ENCODE measurements around the gene FOXP1. TPM values are rescaled to one million over a fixed set of nuclear protein-coding genes. Genes with fewer than 3 reads are reported as not detected.

FOXP1 gene
- total and polyA plus RNA-seq, 8 donors: 13.4 to 74.1 (median 44.1) TPM

- Histone ChIP-seq H3K4me1 (peaks cover 0 to 6% (median 0%) of the 10 kb centered on the region in 3 donors), H3K27me3 (no peaks in the 10 kb centered on the region), H3K9me3 (no peaks in the 10 kb centered on the region), H3K4me3 (no peak overlapping the region), H3K36me3 (no peaks in the 10 kb centered on the region), H3K27ac (no peak overlapping the region)
- DNase-seq (no peak), FAIRE-seq (no peak), ATAC-seq (peak in 1 of 4 donors; percentile 37)
- intact Hi-C loops (cut with DNase I): no loop called here
- no peak for TF ChIP-seq CTCF (IDR thresholded peaks at IDR 0.05)
- 89 to 90% methylated on average over 11 of the region's 11 CpGs for WGBS, 2 donors
These were observed 211.2 kb downstream of the FOXP1 start for GRCh38 chr3:71372241-71372768.

GRCh38 chr3:71371282-71371681, 212.2 kb downstream of the FOXP1 start:
- 96% methylated on average over 6 of the region's 6 CpGs for WGBS, 2 donors
- Histone ChIP-seq H3K4me3 (no peak overlapping the region), H3K27me3 (no peaks in the 10 kb centered on the region), H3K27ac (no peak overlapping the region), H3K4me1 (peaks cover 0 to 6% (median 0%) of the 10 kb centered on the region in 3 donors), H3K36me3 (no peaks in the 10 kb centered on the region), H3K9me3 (no peaks in the 10 kb centered on the region)
- no peak for ATAC-seq
- TF ChIP-seq CTCF (IDR thresholded peaks at IDR 0.05): no peak
- intact Hi-C loops (cut with DNase I): no loop called here
- FAIRE-seq: no peak
- DNase-seq: no peak

GRCh38 chr3:71370467-71370866, 213.1 kb downstream of the FOXP1 start:
- TF ChIP-seq CTCF (IDR thresholded peaks at IDR 0.05): no peak
- Histone ChIP-seq H3K27ac (no peak overlapping the region), H3K4me3 (no peak overlapping the region), H3K4me1 (peaks cover 0 to 6% (median 0%) of the 10 kb centered on the region in 3 donors), H3K27me3 (no peaks in the 10 kb centered on the region), H3K36me3 (no peaks in the 10 kb centered on the region), H3K9me3 (no peaks in the 10 kb centered on the region)
- no peak for FAIRE-seq
- 86 to 90% methylated on average over 5 of the region's 5 CpGs for WGBS, 2 donors
- intact Hi-C loops (cut with DNase I): no loop called here
- no peak for ATAC-seq
- no peak for DNase-seq

GRCh38 chr3:71369701-71370391, 213.7 kb downstream of the FOXP1 start:
- FAIRE-seq (no peak), DNase-seq (no peak), ATAC-seq (peak in 3 of 4 donors; percentile 38 to 51 (median 43))
- no peak for TF ChIP-seq CTCF (IDR thresholded peaks at IDR 0.05)
- Histone ChIP-seq H3K36me3 (no peaks in the 10 kb centered on the region), H3K27me3 (no peaks in the 10 kb centered on the region), H3K4me3 (no peak overlapping the region), H3K9me3 (no peaks in the 10 kb centered on the region), H3K4me1 (peaks cover 0 to 6% (median 0%) of the 10 kb centered on the region in 3 donors), H3K27ac (peak overlapping the region in 1 of 4 donors; percentile 16)
- WGBS, 2 donors: 55 to 66% methylated on average over 6 of the region's 6 CpGs
- intact Hi-C loops (cut with DNase I): no loop called here

- peaks cover 0 to 6% (median 0%) of the 10 kb centered on the region in 3 donors for H3K4me1 ChIP-seq
- no peak overlapping the region for H3K4me3 ChIP-seq
- FAIRE-seq (no peak), DNase-seq (no peak), ATAC-seq (no peak)
- H3K27ac ChIP-seq: no peak overlapping the region
- H3K27me3 ChIP-seq: no peaks in the 10 kb centered on the region
- intact Hi-C loops (cut with DNase I): no loop called here
- H3K36me3 ChIP-seq: no peaks in the 10 kb centered on the region
- 83 to 87% methylated on average over 8 of the region's 8 CpGs for WGBS, 2 donors
- no peaks in the 10 kb centered on the region for H3K9me3 ChIP-seq
- TF ChIP-seq CTCF (IDR thresholded peaks at IDR 0.05): no peak
These were observed 216.4 kb downstream of the FOXP1 start for GRCh38 chr3:71366988-71367604.
